ENCODE measurements around the gene DAAM2. TPM values are rescaled to one million over a fixed set of nuclear protein-coding genes. Genes with fewer than 3 reads are reported as not detected.

Gene DAAM2
- total RNA-seq, 4 donors from 2014 or later: 25.9 to 84.0 (median 48.5) TPM

DNA sequence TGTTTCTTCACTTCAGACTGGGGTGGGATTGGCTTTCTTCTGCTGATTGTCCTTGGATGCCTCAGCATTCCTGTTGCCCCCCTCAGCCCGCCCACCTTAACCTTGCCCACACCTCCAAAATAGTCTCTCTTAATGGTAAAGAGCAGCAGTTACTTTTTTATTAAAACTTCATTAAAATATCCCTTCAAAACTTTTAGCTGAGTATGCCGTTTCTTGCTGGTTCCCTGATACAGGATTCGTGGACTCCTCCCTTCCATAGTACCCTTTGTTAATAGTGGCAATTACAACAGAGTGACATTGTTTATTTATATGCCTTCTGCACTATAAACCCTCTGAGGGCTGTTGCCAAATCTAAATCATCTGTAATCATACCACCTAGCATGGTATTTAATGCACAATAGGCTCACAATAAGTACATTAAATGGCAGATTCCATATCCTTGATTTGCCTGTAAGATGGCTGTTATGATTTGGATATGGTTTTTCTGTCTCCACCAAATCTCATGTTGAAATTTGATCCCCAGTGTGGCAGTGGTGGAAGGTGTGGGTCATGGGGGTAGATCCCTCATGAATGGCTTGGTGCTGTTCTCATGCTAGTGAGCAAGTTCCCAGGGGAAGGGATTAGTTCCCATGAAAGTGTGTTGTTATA is 145.6 kb downstream of the DAAM2 start:
- in situ Hi-C loops (cut with MboI; ENCODE audit: low sequenced_read_pairs in 4 of 4) (no loop called here), intact Hi-C loops (cut with DNase I; ENCODE audit: low total_unique reads) (loop anchor here (10.0 kb wide), 2 partner anchors 847 to 957 kb away; no protein-coding TSS in a partner anchor)
- TF ChIP-seq, protein P1, sequence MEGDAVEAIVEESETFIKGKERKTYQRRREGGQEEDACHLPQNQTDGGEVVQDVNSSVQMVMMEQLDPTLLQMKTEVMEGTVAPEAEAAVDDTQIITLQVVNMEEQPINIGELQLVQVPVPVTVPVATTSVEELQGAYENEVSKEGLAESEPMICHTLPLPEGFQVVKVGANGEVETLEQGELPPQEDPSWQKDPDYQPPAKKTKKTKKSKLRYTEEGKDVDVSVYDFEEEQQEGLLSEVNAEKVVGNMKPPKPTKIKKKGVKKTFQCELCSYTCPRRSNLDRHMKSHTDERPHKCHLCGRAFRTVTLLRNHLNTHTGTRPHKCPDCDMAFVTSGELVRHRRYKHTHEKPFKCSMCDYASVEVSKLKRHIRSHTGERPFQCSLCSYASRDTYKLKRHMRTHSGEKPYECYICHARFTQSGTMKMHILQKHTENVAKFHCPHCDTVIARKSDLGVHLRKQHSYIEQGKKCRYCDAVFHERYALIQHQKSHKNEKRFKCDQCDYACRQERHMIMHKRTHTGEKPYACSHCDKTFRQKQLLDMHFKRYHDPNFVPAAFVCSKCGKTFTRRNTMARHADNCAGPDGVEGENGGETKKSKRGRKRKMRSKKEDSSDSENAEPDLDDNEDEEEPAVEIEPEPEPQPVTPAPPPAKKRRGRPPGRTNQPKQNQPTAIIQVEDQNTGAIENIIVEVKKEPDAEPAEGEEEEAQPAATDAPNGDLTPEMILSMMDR (IDR thresholded peaks at IDR 0.05 in 4 of 5, conservative IDR thresholded peaks at IDR 0.05 in 1 of 5): no peak
- no peak for TF ChIP-seq POLR2A (IDR thresholded peaks at IDR 0.05)
- Histone ChIP-seq H3K27me3 (no peaks in the 10 kb centered on the region), H3K36me3 (no peaks in the 10 kb centered on the region), H3K9me3 (no peaks in the 10 kb centered on the region), H3K4me3 (no peak overlapping the region), H3K27ac (peak overlapping the region; percentile 75 to 85 (median 81)), H3K4me1 (peaks cover 25 to 30% of the 10 kb centered on the region in 2 donors)
- no peak for DNase-seq
- ATAC-seq: no peak

DNA sequence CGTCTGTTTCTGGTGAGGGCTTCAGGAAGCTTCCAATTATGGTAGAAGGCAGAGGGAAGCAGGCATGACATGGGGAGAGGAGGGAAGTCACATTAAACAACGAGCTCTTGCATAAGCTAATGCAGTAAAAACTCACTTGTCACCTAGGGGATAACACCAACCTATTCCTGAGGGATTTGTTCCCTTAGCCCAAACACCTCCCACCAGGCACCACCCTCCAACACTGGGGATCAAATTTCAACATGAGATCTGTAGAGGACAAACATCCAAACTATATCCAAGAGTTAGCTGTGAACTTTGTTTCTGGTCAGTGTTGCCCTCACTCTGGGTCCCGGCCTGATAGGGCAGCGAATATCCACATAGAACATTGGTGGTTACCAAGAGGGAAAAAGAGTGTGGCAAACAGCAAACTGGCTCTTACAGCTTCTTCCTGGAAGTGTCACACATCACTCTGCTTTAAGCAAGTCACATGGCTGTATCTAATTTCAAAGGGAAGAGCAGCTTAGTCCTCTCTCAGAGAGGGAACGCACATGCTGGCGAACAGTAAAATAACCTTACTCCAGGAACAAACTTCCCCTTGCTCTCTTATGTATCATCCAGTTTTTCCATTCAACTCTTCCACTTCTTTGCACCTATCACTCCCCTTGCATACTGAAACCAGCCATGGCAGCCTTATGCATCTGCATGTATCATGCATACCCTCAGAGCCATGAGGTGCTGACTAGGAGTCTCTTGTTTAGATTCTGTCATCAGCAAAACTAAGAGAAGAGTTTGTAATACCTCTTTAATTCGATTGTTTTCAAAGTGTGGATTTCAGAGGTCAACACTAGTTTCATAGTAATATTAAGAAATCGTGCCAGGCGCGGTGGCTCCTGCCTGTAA is 146.8 kb downstream of the DAAM2 start:
- H3K9me3 ChIP-seq: no peaks in the 10 kb centered on the region
- peak in 1 of 2 donors; percentile 42 for DNase-seq
- no peaks in the 10 kb centered on the region for H3K27me3 ChIP-seq
- H3K4me1 ChIP-seq: peaks cover 18 to 23% of the 10 kb centered on the region in 2 donors
- no peak overlapping the region for H3K4me3 ChIP-seq
- peak overlapping the region; percentile 75 to 85 (median 81) for H3K27ac ChIP-seq
- in situ Hi-C loops (cut with MboI; ENCODE audit: low sequenced_read_pairs in 4 of 4): no loop called here
- peak; percentile 77 to 84 for ATAC-seq
- no peaks in the 10 kb centered on the region for H3K36me3 ChIP-seq
- no peak for TF ChIP-seq POLR2A (IDR thresholded peaks at IDR 0.05)
- TF ChIP-seq, protein P1 (IDR thresholded peaks at IDR 0.05 in 4 of 5, conservative IDR thresholded peaks at IDR 0.05 in 1 of 5): no peak
- intact Hi-C loops (cut with DNase I; ENCODE audit: low total_unique reads): loop anchor here (10.0 kb wide), 2 partner anchors 846 to 956 kb away; no protein-coding TSS in a partner anchor

DNA sequence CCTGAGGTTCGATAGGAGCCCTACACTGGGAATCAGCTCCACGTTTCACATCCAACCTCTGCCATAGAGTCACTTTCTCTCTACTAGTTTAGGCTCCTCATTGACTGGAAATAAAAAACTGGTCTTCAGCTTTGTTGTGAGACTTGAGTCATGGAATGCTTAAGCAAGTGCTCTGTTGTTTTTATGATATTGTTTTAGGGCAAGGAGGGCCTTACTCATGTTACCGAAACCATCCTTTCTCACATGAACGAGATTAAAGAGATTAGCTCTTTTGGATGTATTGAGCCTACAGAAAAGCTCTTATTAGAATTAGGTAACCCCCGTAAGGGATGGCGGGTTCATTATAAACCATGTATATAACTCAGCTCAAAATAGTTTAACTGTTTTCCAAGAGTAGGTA is 149.0 kb downstream of the DAAM2 start:
- in situ Hi-C loops (cut with MboI; ENCODE audit: low sequenced_read_pairs in 4 of 4): no loop called here
- no peak for TF ChIP-seq POLR2A (IDR thresholded peaks at IDR 0.05)
- TF ChIP-seq, protein P1 (IDR thresholded peaks at IDR 0.05 in 4 of 5, conservative IDR thresholded peaks at IDR 0.05 in 1 of 5): no peak
- H3K27ac ChIP-seq: no peak overlapping the region
- no peaks in the 10 kb centered on the region for H3K36me3 ChIP-seq
- ATAC-seq (no peak), DNase-seq (no peak)
- intact Hi-C loops (cut with DNase I; ENCODE audit: low total_unique reads): no loop called here
- H3K9me3 ChIP-seq: no peaks in the 10 kb centered on the region
- H3K27me3 ChIP-seq: no peaks in the 10 kb centered on the region
- H3K4me1 ChIP-seq: peaks cover 13 to 19% of the 10 kb centered on the region in 2 donors
- H3K4me3 ChIP-seq: no peak overlapping the region

DNA sequence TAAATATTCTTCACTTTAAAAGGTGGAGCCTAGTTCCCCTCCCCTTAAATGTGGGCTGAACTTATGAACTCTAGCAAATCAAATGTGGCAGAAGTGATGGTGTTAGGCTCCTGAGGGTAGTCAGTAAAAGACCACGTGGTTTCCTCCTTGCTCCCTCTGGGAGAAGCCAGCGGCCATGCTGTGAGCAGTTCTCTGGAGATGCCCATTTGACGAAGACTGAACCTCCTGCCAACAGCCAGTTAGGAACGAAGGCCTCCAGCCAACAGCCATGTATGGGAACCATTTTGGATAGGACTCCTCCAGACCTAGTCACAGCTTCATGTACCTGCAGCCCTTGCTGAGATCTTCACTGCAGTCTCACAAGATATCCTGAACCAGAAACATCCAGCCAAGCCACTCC is 149.6 kb downstream of the DAAM2 start:
- H3K27me3 ChIP-seq: no peaks in the 10 kb centered on the region
- no peak for DNase-seq
- intact Hi-C loops (cut with DNase I; ENCODE audit: low total_unique reads): no loop called here
- H3K9me3 ChIP-seq: no peaks in the 10 kb centered on the region
- no peak overlapping the region for H3K4me3 ChIP-seq
- no peaks in the 10 kb centered on the region for H3K36me3 ChIP-seq
- in situ Hi-C loops (cut with MboI; ENCODE audit: low sequenced_read_pairs in 4 of 4): no loop called here
- no peak overlapping the region for H3K27ac ChIP-seq
- no peak for ATAC-seq
- peaks cover 13 to 19% of the 10 kb centered on the region in 2 donors for H3K4me1 ChIP-seq
- TF ChIP-seq, protein P1 (IDR thresholded peaks at IDR 0.05 in 4 of 5, conservative IDR thresholded peaks at IDR 0.05 in 1 of 5): no peak
- no peak for TF ChIP-seq POLR2A (IDR thresholded peaks at IDR 0.05)

Measured in gastrocnemius medialis (tissue), 4 donors.